ENCODE results near the gene ARID5A. TPM values are rescaled to one million over a fixed set of nuclear protein-coding genes. Genes with fewer than 3 reads are reported as not detected.
A peak's percentile ranks its signal among the peaks of the same experiment; 100 is the strongest.

ARID5A gene
- total RNA-seq, 1 donor from 2014 or later, result 7.1 TPM

DNA sequence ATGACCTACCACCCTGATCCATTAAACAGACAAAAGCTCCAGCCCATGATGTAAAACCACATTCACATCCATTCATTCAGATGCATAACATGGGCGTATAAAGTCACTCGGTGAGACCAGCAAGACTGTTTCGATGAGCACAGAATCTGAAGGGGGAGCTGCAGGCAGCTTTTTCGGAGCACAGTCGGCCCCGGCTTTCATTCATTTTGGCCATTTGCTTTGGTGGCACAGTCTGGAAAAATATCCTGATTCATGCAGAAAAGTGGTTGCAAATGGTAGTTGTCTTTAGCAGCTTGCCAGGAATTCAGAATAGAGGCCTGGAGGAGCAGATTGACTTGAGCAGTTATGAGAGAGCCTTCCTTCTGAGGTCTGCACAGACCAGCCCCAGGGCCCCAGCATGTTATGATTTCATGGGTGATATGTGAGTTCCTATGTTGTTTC, 11.2 kb downstream of the ARID5A start:
- H3K4me3 Mint-ChIP-seq (ENCODE audit: low read depth), result no peak overlapping the region
- peak overlapping the region; percentile 67 for H3K27ac Mint-ChIP-seq
- no peaks in the 10 kb centered on the region for H3K9me3 Mint-ChIP-seq (ENCODE audit: low read depth)
- no peaks in the 10 kb centered on the region for H3K4me1 Mint-ChIP-seq (ENCODE audit: low read depth)
- TF ChIP-seq, protein P1, sequence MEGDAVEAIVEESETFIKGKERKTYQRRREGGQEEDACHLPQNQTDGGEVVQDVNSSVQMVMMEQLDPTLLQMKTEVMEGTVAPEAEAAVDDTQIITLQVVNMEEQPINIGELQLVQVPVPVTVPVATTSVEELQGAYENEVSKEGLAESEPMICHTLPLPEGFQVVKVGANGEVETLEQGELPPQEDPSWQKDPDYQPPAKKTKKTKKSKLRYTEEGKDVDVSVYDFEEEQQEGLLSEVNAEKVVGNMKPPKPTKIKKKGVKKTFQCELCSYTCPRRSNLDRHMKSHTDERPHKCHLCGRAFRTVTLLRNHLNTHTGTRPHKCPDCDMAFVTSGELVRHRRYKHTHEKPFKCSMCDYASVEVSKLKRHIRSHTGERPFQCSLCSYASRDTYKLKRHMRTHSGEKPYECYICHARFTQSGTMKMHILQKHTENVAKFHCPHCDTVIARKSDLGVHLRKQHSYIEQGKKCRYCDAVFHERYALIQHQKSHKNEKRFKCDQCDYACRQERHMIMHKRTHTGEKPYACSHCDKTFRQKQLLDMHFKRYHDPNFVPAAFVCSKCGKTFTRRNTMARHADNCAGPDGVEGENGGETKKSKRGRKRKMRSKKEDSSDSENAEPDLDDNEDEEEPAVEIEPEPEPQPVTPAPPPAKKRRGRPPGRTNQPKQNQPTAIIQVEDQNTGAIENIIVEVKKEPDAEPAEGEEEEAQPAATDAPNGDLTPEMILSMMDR (IDR thresholded peaks at IDR 0.05; ENCODE audit: unreplicated experiment), result no peak
- H3K27me3 Mint-ChIP-seq, result no peaks in the 10 kb centered on the region
- peaks cover 8% of the 10 kb centered on the region for H3K36me3 Mint-ChIP-seq (ENCODE audit: insufficient read depth)
- no peak for DNase-seq (ENCODE audit: low spot score, unreplicated experiment)

DNA sequence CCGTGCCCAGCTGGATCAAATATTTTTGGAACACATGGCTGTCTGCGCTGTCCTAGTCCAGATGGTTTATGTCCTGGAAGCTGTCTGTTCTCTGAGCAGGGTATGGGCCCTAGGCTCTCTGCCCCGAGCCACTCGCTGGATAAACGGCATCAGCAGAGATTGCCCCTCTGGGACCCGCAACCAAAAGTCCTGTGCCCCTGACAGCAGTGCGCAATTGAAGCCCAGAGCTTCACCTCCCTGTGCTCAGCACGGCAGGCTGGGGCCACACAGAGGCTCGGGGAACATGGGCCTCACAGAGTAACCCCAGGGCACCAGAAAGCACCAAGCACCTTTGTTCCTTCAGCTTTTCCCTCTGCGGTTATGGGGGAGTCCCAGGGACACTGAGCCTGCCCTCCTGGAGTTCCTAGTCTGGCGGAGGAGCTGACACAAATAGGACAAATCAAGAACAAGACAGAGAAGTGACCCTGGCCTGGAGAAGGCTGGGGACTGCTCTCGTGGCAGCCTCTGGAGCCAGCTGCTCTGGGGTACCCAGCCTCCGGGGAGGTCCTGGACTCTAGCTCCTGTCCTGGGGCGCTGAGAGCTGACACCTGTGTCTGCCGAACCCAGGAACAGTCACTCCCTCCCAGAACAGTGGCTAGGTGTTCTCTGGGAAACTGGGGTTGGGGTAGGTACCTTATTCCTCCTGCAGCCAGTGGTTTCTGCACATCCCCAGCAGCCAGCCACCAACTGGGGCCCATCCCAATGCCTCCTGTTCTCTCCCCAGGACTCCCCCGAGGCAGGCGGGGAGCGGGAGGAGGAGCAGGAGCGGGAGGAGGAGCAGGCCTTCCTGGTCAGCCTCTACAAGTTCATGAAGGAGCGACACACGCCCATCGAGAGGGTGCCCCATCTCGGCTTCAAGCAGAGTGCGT, 12.3 kb downstream of the ARID5A start:
- TF ChIP-seq, protein P1 (IDR thresholded peaks at IDR 0.05; ENCODE audit: unreplicated experiment), result no peak
- no peak for DNase-seq (ENCODE audit: low spot score, unreplicated experiment)
- Mint-ChIP-seq H3K9me3 (ENCODE audit: low read depth) (no peaks in the 10 kb centered on the region), H3K27me3 (no peaks in the 10 kb centered on the region), H3K36me3 (ENCODE audit: insufficient read depth) (peaks cover 8% of the 10 kb centered on the region), H3K4me1 (ENCODE audit: low read depth) (no peaks in the 10 kb centered on the region), H3K27ac (no peak overlapping the region), H3K4me3 (ENCODE audit: low read depth) (no peak overlapping the region)

DNA sequence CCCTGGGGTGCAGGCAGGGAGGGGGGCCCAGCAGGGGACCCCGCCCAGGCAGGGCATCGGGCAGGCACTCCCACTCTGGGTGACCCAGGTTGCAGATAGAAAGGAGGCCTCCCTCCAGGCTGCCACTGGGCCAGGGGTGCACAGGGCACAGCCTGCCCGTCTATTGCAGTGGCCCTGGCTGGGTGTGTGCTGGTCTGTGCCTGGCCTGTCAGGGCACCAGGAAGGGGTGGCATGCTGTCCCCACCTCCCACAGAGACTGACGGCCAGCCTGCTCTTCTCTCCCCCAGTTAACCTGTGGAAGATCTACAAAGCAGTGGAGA, 12.9 kb downstream of the ARID5A start:
- Mint-ChIP-seq H3K4me1 (ENCODE audit: low read depth) (no peaks in the 10 kb centered on the region), H3K27me3 (no peaks in the 10 kb centered on the region), H3K9me3 (ENCODE audit: low read depth) (no peaks in the 10 kb centered on the region), H3K27ac (no peak overlapping the region), H3K36me3 (ENCODE audit: insufficient read depth) (peaks cover 7% of the 10 kb centered on the region), H3K4me3 (ENCODE audit: low read depth) (no peak overlapping the region)
- DNase-seq (ENCODE audit: low spot score, unreplicated experiment), result no peak
- TF ChIP-seq, protein P1 (IDR thresholded peaks at IDR 0.05; ENCODE audit: unreplicated experiment), result no peak

DNA sequence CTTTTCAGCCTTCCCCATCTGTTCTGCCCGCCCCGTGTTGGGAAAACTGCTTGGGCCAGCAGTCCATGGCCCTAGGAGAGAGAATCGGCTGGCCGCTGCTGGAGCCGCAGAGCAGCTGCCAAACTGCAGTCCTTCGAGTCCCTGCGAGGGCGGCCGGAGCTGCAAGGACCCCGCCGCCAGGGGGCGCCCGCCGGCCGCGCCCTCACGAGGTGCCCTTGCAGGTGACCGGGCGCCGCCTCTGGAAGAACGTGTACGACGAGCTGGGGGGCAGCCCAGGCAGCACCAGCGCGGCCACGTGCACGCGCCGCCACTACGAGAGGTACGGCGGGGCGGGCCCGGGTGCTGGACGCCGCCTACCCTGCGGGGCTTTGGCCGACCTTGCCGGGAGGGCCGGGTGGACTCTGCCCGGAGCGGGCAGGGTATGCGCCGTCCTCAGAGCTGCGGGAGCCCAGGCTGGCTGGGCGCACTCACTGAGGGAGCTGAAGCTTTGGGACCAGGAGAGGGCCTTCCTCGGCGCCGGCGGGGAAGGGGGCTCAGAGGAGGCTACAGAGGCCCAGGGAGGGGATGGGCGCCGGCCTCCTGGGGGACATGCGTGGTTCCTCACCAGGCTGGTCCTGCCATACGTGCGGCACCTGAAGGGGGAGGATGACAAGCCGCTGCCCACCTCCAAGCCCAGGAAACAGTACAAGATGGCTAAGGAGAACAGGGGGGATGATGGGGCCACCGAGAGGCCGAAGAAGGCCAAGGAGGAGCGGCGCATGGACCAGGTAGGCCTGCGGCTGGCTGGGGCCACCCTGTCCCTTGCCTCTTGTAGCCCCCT, 13.6 kb downstream of the ARID5A start:
- Mint-ChIP-seq H3K27ac (no peak overlapping the region), H3K4me1 (ENCODE audit: low read depth) (peaks cover 2% of the 10 kb centered on the region), H3K36me3 (ENCODE audit: insufficient read depth) (peaks cover 4% of the 10 kb centered on the region), H3K4me3 (ENCODE audit: low read depth) (no peak overlapping the region), H3K9me3 (ENCODE audit: low read depth) (no peaks in the 10 kb centered on the region), H3K27me3 (no peaks in the 10 kb centered on the region)
- TF ChIP-seq, protein P1 (IDR thresholded peaks at IDR 0.05; ENCODE audit: unreplicated experiment), result peak; percentile 29
- no peak for DNase-seq (ENCODE audit: low spot score, unreplicated experiment)

DNA sequence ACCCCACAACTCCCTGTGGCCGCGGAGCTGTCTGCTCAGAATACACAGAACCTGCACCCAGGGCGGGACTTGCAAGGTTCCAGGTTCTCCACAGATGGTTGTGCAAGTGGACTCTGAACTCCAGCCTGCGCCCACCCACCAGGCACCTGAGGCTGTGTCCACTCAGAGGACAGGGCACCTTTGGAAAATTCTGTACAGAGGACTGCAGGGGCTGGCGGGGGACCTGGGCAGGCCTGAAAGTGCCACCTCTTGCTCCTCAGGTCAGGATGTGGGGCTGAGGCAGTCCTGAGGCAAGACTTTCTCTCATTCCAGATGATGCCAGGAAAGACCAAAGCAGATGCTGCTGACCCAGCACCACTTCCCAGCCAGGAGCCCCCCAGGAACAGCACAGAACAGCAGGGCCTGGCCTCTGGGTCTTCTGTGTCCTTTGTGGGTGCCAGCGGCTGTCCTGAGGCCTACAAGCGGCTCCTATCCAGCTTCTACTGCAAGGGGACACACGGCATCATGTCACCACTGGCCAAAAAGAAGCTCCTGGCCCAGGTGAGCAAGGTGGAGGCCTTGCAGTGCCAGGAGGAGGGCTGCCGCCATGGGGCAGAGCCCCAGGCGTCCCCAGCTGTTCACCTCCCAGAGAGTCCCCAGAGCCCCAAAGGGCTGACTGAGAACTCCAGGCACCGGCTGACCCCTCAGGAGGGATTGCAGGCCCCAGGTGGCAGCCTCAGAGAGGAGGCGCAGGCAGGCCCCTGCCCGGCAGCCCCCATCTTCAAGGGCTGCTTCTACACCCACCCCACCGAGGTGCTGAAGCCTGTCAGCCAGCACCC, 14.4 kb downstream of the ARID5A start:
- no peak overlapping the region for H3K4me3 Mint-ChIP-seq (ENCODE audit: low read depth)
- no peaks in the 10 kb centered on the region for H3K27me3 Mint-ChIP-seq
- no peaks in the 10 kb centered on the region for H3K9me3 Mint-ChIP-seq (ENCODE audit: low read depth)
- no peak for DNase-seq (ENCODE audit: low spot score, unreplicated experiment)
- H3K36me3 Mint-ChIP-seq (ENCODE audit: insufficient read depth), result peaks cover 4% of the 10 kb centered on the region
- TF ChIP-seq, protein P1 (IDR thresholded peaks at IDR 0.05; ENCODE audit: unreplicated experiment), result no peak
- no peak overlapping the region for H3K27ac Mint-ChIP-seq
- H3K4me1 Mint-ChIP-seq (ENCODE audit: low read depth), result peaks cover 2% of the 10 kb centered on the region

Measured in progenitor cell of endocrine pancreas (in vitro differentiated cells).